H1 (cell line): ENCODE measurements around the gene GID4.

Experiments
- BRCA1 ChIP-seq: IDR thresholded peaks from 2 replicates; pipeline ENCODE4 v1.6.1; 2012; ENCODE audit warnings: low read depth, low read length, improper control_type of control experiment
- CEBPB ChIP-seq: IDR thresholded peaks from 2 replicates; pipeline ENCODE4 v1.6.1; 2012; ENCODE audit warnings: low read depth, low read length
- POLR2AphosphoS5 ChIP-seq: IDR thresholded peaks from 2 replicates; pipeline ENCODE4 v1.6.1; 2011; ENCODE audit warnings: low read depth, low read length
- TAF1 ChIP-seq: IDR thresholded peaks from 2 replicates; pipeline ENCODE4 v1.6.1; 2011; ENCODE audit warnings: mild to moderate bottlenecking, low read depth, low read length

DNA sequence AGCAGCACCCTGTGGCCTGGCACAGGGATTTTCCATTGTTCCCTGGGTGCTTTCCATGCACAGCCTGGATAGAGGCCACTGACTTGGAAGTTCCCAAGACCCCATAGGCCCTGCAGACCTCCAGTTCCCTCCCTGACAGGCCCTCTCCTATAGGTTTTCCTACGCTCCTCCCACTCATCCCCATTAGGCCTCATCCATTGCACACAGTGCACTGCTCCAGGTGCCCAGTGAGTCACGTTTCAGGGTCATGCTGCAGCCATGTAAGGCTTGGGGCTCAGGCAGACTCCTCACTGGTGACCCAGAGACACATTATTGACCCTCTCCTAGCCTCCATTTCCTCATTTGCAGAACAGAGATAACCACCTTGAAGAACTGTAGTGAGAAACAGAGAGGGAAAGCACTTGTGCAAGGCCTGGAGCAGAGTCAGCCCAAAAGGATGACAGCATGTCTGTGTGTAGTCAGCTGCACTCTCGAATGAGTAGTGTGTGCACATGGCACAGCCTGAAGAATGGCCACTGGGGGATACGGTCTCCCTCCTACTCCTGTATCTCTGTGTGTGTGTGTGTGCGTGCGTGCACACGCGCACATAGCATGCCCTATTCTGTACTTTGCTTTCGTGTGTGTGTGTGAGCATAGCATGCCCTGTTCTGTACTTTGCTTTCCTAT is 39.7 kb upstream of the GID4 start:
- TF ChIP-seq CEBPB (no peak), TAF1 (no peak), POLR2AphosphoS5 (no peak), BRCA1 (no peak)
